ENCODE measurements around the gene ITPKC. TPM values are rescaled to one million over a fixed set of nuclear protein-coding genes. Genes with fewer than 3 reads are reported as not detected.

ITPKC gene
- total and polyA plus RNA-seq, 2 of the 13 experiments (the other 11 are each of a cell fraction or from before 2014, with no cell fraction given), result 6.9 to 11.2 TPM

DNA sequence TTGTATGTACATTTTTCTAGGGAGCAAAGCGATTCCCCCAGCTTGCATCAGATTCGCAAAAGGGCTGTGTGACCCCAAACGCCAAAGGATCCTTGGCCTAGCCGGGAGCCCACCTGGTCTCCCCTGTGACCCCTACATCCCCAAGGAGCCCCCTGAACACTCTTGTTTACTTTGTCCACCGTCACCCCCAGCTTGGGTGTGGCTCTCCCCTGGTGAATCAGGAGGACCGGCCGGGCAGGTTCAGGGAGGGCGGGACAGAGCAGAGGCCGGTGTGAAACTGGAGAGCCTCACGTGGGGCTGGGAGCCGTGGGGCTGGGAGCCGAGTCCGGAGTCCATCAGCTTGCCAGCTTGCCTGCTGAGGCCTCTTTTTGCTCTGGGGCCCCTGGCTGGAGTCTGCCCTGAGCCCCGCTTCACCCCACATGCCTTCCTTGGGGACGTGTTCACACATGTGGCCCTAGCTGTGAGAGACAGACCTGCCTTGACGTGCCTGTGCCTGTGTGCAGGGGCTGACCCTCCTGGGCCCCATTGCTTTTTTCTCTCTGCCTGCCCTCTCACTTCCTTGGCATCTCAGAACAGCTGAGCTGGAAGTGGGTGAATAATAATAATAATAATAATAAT is 2.0 kb downstream of the ITPKC start (continued):
- TF ChIP-seq BRD4 (CRISPR knock-in tag; IDR thresholded peaks at IDR 0.05), result no peak
- no peak for TF ChIP-seq ZNF136 (CRISPR knock-in tag; IDR thresholded peaks at IDR 0.05; ENCODE audit: low read depth)
- TF ChIP-seq, protein P1, sequence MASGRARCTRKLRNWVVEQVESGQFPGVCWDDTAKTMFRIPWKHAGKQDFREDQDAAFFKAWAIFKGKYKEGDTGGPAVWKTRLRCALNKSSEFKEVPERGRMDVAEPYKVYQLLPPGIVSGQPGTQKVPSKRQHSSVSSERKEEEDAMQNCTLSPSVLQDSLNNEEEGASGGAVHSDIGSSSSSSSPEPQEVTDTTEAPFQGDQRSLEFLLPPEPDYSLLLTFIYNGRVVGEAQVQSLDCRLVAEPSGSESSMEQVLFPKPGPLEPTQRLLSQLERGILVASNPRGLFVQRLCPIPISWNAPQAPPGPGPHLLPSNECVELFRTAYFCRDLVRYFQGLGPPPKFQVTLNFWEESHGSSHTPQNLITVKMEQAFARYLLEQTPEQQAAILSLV (CRISPR knock-in tag; IDR thresholded peaks at IDR 0.05; ENCODE audit: borderline replicate concordance), result no peak
- no peak for TF ChIP-seq MTF2 (CRISPR knock-in tag; IDR thresholded peaks at IDR 0.05; ENCODE audit: borderline replicate concordance)
- TF ChIP-seq, protein P2, sequence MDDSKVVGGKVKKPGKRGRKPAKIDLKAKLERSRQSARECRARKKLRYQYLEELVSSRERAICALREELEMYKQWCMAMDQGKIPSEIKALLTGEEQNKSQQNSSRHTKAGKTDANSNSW (CRISPR knock-in tag; IDR thresholded peaks at IDR 0.05; ENCODE audit: borderline replicate concordance), result no peak
- TF ChIP-seq, protein P3, sequence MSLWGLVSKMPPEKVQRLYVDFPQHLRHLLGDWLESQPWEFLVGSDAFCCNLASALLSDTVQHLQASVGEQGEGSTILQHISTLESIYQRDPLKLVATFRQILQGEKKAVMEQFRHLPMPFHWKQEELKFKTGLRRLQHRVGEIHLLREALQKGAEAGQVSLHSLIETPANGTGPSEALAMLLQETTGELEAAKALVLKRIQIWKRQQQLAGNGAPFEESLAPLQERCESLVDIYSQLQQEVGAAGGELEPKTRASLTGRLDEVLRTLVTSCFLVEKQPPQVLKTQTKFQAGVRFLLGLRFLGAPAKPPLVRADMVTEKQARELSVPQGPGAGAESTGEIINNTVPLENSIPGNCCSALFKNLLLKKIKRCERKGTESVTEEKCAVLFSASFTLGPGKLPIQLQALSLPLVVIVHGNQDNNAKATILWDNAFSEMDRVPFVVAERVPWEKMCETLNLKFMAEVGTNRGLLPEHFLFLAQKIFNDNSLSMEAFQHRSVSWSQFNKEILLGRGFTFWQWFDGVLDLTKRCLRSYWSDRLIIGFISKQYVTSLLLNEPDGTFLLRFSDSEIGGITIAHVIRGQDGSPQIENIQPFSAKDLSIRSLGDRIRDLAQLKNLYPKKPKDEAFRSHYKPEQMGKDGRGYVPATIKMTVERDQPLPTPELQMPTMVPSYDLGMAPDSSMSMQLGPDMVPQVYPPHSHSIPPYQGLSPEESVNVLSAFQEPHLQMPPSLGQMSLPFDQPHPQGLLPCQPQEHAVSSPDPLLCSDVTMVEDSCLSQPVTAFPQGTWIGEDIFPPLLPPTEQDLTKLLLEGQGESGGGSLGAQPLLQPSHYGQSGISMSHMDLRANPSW (CRISPR knock-in tag; IDR thresholded peaks at IDR 0.05; ENCODE audit: borderline replicate concordance), result no peak
- no peak for TF ChIP-seq ZNF432 (CRISPR knock-in tag; IDR thresholded peaks at IDR 0.05; ENCODE audit: borderline replicate concordance)
- TF ChIP-seq, protein P4, sequence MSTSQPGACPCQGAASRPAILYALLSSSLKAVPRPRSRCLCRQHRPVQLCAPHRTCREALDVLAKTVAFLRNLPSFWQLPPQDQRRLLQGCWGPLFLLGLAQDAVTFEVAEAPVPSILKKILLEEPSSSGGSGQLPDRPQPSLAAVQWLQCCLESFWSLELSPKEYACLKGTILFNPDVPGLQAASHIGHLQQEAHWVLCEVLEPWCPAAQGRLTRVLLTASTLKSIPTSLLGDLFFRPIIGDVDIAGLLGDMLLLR (CRISPR knock-in tag; IDR thresholded peaks at IDR 0.05), result peak; percentile 24; the same call in 1 of the 2 replicates
- TF ChIP-seq NCOA1 (CRISPR knock-in tag; IDR thresholded peaks at IDR 0.05), result no peak
- peak; percentile 77; the same call in 1 of the 2 replicates for TF ChIP-seq KLF12 (CRISPR knock-in tag; IDR thresholded peaks at IDR 0.05; ENCODE audit: borderline replicate concordance)
- TF ChIP-seq IRX3 (CRISPR knock-in tag; IDR thresholded peaks at IDR 0.05; ENCODE audit: borderline replicate concordance, low read depth), result no peak
- TF ChIP-seq HDAC6 (IDR thresholded peaks at IDR 0.05; ENCODE audit: low read depth, low read length), result no peak
- no peak for TF ChIP-seq ZNF3 (CRISPR knock-in tag; IDR thresholded peaks at IDR 0.05)
- TF ChIP-seq SNRNP70 (IDR thresholded peaks at IDR 0.05; ENCODE audit: low read depth, low read length), result no peak
- no peak for TF ChIP-seq IKZF1 (IDR thresholded peaks at IDR 0.05)
- TF ChIP-seq NFATC3 (CRISPR knock-in tag; IDR thresholded peaks at IDR 0.05), result no peak
- TF ChIP-seq ARNTL (CRISPR knock-in tag; IDR thresholded peaks at IDR 0.05), result peak; percentile 96
- peak; percentile 21; the same call in 1 of the 2 replicates for TF ChIP-seq ZNF792 (CRISPR knock-in tag; IDR thresholded peaks at IDR 0.05)
- TF ChIP-seq MAFG (CRISPR knock-in tag; IDR thresholded peaks at IDR 0.05), result no peak
- TF ChIP-seq NR2F6 (IDR thresholded peaks at IDR 0.05), result no peak
- TF ChIP-seq NR2F6 (CRISPR knock-in tag; IDR thresholded peaks at IDR 0.05), result peak; percentile 14; the same call in 1 of the 2 replicates
- TF ChIP-seq FOXP1 (IDR thresholded peaks at IDR 0.05), result no peak
- no peak; the same call in 1 of the 2 replicates for TF ChIP-seq FOXP1 (CRISPR knock-in tag; IDR thresholded peaks at IDR 0.05)
- no peak; the same call in 1 of the 2 replicates for TF ChIP-seq GATA4 (IDR thresholded peaks at IDR 0.05; ENCODE audit: borderline replicate concordance, low read depth)
- no peak for TF ChIP-seq ZFP36 (IDR thresholded peaks at IDR 0.05; ENCODE audit: borderline replicate concordance, low read depth, low read length, partially characterized antibody)
- TF ChIP-seq RELA (CRISPR knock-in tag; IDR thresholded peaks at IDR 0.05), result no peak
- TF ChIP-seq ZNF337 (CRISPR knock-in tag; IDR thresholded peaks at IDR 0.05; ENCODE audit: borderline replicate concordance, low read depth), result 0 out of 2 replicates have a peak, but pooled peaks have one; percentile 28
- no peak for TF ChIP-seq ZBTB7A (CRISPR knock-in tag; IDR thresholded peaks at IDR 0.05)
- TF ChIP-seq HOXA9 (CRISPR knock-in tag; IDR thresholded peaks at IDR 0.05; ENCODE audit: borderline replicate concordance), result no peak

Measured in HepG2 (cell line).